IMR-90 (cell line): ENCODE results near the gene SOS1. TPM values are rescaled to one million over a fixed set of nuclear protein-coding genes. Genes with fewer than 3 reads are reported as not detected.

Source experiments
- ATAC-seq: fragments of 200-7000 bp; cut with Tn5 transposase; 2 replicates; pipeline ENCODE4 v1.9.1; 2020; ENCODE audit warnings: low read depth, mild to moderate bottlenecking, moderate library complexity
- BruUV-seq: library from RNA; stranded (reverse); fragments of 400-500 nt; replicated peaks from 2 replicates; lab custom pipeline; 2021; lab: Mats Ljungman, UMichigan
- CTCF ChIA-PET: fragments of 300-600 bp; formaldehyde crosslinking; extraction: SDS; loops from one replicate; lab custom pipeline; 2021; ENCODE audit warnings: antibody characterized with exemption; lab: Yijun Ruan, JAX
- POLR2A ChIA-PET: fragments of 300-600 bp; sonication (Branson Sonifier 250); formaldehyde crosslinking; loops from one replicate; lab custom pipeline; 2022; ENCODE audit warnings: antibody characterized with exemption; ENCODE audit not compliant: unreplicated experiment; lab: Charles Lee
- DNase-seq: peaks from one replicate; pipeline ENCODE4 v3.0.0; 2013
- H2AFZ ChIP-seq: replicated peaks from 2 replicates; pipeline ENCODE3; 2013; ENCODE audit warnings: low read length, mild to moderate bottlenecking; ENCODE audit not compliant: poor library complexity
- H2AK5ac ChIP-seq: 2 replicates; pipeline ENCODE4 v1.6.1; 2013; ENCODE audit warnings: low read depth, low read length, inconsistent platforms
- H2AK9ac ChIP-seq: replicated peaks from 2 replicates; pipeline ENCODE3; 2013; ENCODE audit warnings: mild to moderate bottlenecking, low read depth, low read length, moderate library complexity; ENCODE audit not compliant: poor library complexity
- H2BK120ac ChIP-seq: 2 replicates; pipeline ENCODE4 v1.6.1; 2013; ENCODE audit warnings: low read depth, low read length, inconsistent platforms
- H2BK15ac ChIP-seq: 3 replicates; pipeline ENCODE4 v1.6.1; 2013; ENCODE audit warnings: low read depth, low read length, inconsistent platforms
- H2BK20ac ChIP-seq: 2 replicates; pipeline ENCODE4 v1.6.1; 2013; ENCODE audit warnings: low read depth, mild to moderate bottlenecking, inconsistent platforms, low read length, moderate library complexity
- H2BK5ac ChIP-seq: 2 replicates; pipeline ENCODE4 v1.6.1; 2013; ENCODE audit warnings: mild to moderate bottlenecking, low read depth, low read length, inconsistent platforms; ENCODE audit not compliant: poor library complexity, severe bottlenecking
- H3K14ac ChIP-seq: replicated peaks from 2 replicates; pipeline ENCODE4 v1.6.1; 2013; ENCODE audit warnings: low read depth, low read length, inconsistent platforms
- H3K18ac ChIP-seq: 2 replicates; pipeline ENCODE4 v1.6.1; 2013; ENCODE audit warnings: low read depth, low read length, control low read depth
- H3K23ac ChIP-seq: 2 replicates; pipeline ENCODE4 v1.6.1; 2013; ENCODE audit warnings: low read depth, low read length, inconsistent platforms
- H3K27ac ChIP-seq: 2 replicates; pipeline ENCODE4 v1.5.1; 2013; ENCODE audit warnings: mild to moderate bottlenecking, control low read depth, low read length; ENCODE audit not compliant: insufficient read depth
- H3K27me3 ChIP-seq: 2 replicates; pipeline ENCODE4 v1.6.1; 2013; ENCODE audit warnings: low read length; ENCODE audit not compliant: control insufficient read depth, insufficient read depth
- H3K36me3 ChIP-seq: 2 replicates; pipeline ENCODE4 v1.6.1; 2013; ENCODE audit warnings: low read length, mixed read lengths; ENCODE audit not compliant: control insufficient read depth, insufficient read depth
- H3K4ac ChIP-seq: 2 replicates; pipeline ENCODE4 v1.6.1; 2013; ENCODE audit warnings: low read depth, low read length, inconsistent platforms
- H3K4me1 ChIP-seq: 2 replicates; pipeline ENCODE4 v1.6.1; 2013; ENCODE audit warnings: low read length, mixed read lengths; ENCODE audit not compliant: control insufficient read depth, insufficient read depth
- H3K4me2 ChIP-seq: 2 replicates; pipeline ENCODE4 v1.6.1; 2013; ENCODE audit warnings: low read depth, mild to moderate bottlenecking, control low read depth, low read length, moderate library complexity
- H3K4me3 ChIP-seq: 2 replicates; pipeline ENCODE4 v1.5.1; 2013; ENCODE audit warnings: low read depth, mild to moderate bottlenecking, control low read depth, low read length, moderate library complexity; ENCODE audit not compliant: insufficient read depth
- H3K56ac ChIP-seq: 2 replicates; pipeline ENCODE4 v1.6.1; 2013; ENCODE audit warnings: low read length, inconsistent platforms; ENCODE audit not compliant: insufficient read depth; ENCODE audit errors: extremely low read depth
- H3K79me1 ChIP-seq, 2 experiments: 2 replicates each; pipeline ENCODE4 v1.6.1; 2013; ENCODE audit warnings: low read length in 2 of 2, inconsistent platforms in 1 of 2, low read depth in 1 of 2
- H3K9ac ChIP-seq: 2 replicates; pipeline ENCODE4 v1.6.1; 2013; ENCODE audit warnings: low read depth, low read length, control low read depth
- H3K9me1 ChIP-seq: 2 replicates; pipeline ENCODE4 v1.6.1; 2013; ENCODE audit warnings: low read length, inconsistent platforms; ENCODE audit not compliant: insufficient read depth
- H3K9me3 ChIP-seq: 2 replicates; pipeline ENCODE4 v1.6.1; 2013; ENCODE audit warnings: low read length; ENCODE audit not compliant: control insufficient read depth, insufficient read depth
- H4K20me1 ChIP-seq: 2 replicates; pipeline ENCODE4 v1.6.1; 2013; ENCODE audit warnings: low read length, inconsistent platforms; ENCODE audit not compliant: insufficient read depth
- H4K5ac ChIP-seq: 2 replicates; pipeline ENCODE4 v1.6.1; 2013; ENCODE audit warnings: mild to moderate bottlenecking, low read depth, low read length, control low read depth
- H4K8ac ChIP-seq, 2 experiments: 2 replicates each; pipeline ENCODE4 v1.6.1; 2013; ENCODE audit warnings: low read depth in 2 of 2, low read length in 2 of 2, control low read depth in 1 of 2, inconsistent platforms in 1 of 2
- H4K91ac ChIP-seq: 2 replicates; pipeline ENCODE4 v1.6.1; 2013; ENCODE audit warnings: low read depth, low read length, inconsistent platforms; ENCODE audit not compliant: insufficient read depth
- BHLHE40 ChIP-seq: fragments of 150-350 bp; IDR thresholded peaks from 2 replicates; pipeline ENCODE4 v1.6.1; 2016; ENCODE audit warnings: mild to moderate bottlenecking, low read depth, low read length
- CEBPB ChIP-seq: IDR thresholded peaks from 2 replicates; pipeline ENCODE4 v1.6.1; 2012; ENCODE audit warnings: low read depth, low read length, improper control_type of control experiment
- CHD1 ChIP-seq: IDR thresholded peaks from 2 replicates; pipeline ENCODE4 v1.6.1; 2012; ENCODE audit warnings: low read depth, low read length, improper control_type of control experiment
- FOS ChIP-seq: fragments of 150-350 bp; IDR thresholded peaks from 2 replicates; pipeline ENCODE4 v1.6.1; 2016; ENCODE audit warnings: low read depth, low read length
- MAFK ChIP-seq: IDR thresholded peaks from 2 replicates; pipeline ENCODE4 v1.6.1; 2012; ENCODE audit warnings: low read depth, low read length, improper control_type of control experiment
- MAZ ChIP-seq: IDR thresholded peaks from 2 replicates; pipeline ENCODE4 v1.6.1; 2012; ENCODE audit warnings: low read depth, mild to moderate bottlenecking, low read length, improper control_type of control experiment, moderate library complexity, borderline replicate concordance
- MXI1 ChIP-seq: IDR thresholded peaks from 2 replicates; pipeline ENCODE4 v1.6.1; 2012; ENCODE audit warnings: low read depth, mild to moderate bottlenecking, low read length, moderate library complexity, borderline replicate concordance
- NFE2L2 ChIP-seq: fragments of 150-350 bp; IDR thresholded peaks from 2 replicates; pipeline ENCODE4 v1.6.1; 2016; ENCODE audit warnings: low read depth, mild to moderate bottlenecking, low read length
- POLR2A ChIP-seq: IDR thresholded peaks from 2 replicates; pipeline ENCODE4 v1.6.1; 2012; ENCODE audit warnings: mild to moderate bottlenecking, low read depth, low read length
- RAD21 ChIP-seq: IDR thresholded peaks from 2 replicates; pipeline ENCODE4 v1.6.1; 2012; ENCODE audit warnings: low read length, improper control_type of control experiment
- RCOR1 ChIP-seq: IDR thresholded peaks from 2 replicates; pipeline ENCODE4 v1.6.1; 2012; ENCODE audit warnings: mild to moderate bottlenecking, low read length, improper control_type of control experiment; ENCODE audit not compliant: insufficient replicate concordance
- RFX5 ChIP-seq: IDR thresholded peaks from 2 replicates; pipeline ENCODE4 v1.8.0; 2012; ENCODE audit warnings: low read depth, mild to moderate bottlenecking, low read length, moderate library complexity
- SMC3 ChIP-seq: fragments of 150-350 bp; IDR thresholded peaks from 2 replicates; pipeline ENCODE4 v1.6.1; 2016; ENCODE audit warnings: low read depth, mild to moderate bottlenecking, antibody characterized with exemption, low read length, moderate library complexity
- WGBS, 2 experiments: methylation state at CpG; one replicate each; pipeline versions ENCODE4 v1.1.5 to v1.1.7; 2013; ENCODE audit warnings: missing lambda C conversion rate in 2 of 2; ENCODE audit not compliant: insufficient read length in 1 of 2; ENCODE audit errors: extremely low coverage in 2 of 2; 5-methylcytosine and 5-hydroxymethylcytosine counted together
- dilution Hi-C: fragments of 300-500 bp; cut with HindIII; formaldehyde crosslinking; loops from one replicate; pipeline ENCODE4 v1.14.3; 2018; ENCODE audit warnings: low sequenced_read_pairs; ENCODE audit not compliant: unreplicated experiment
- in situ Hi-C: fragments of 300-500 bp; cut with MboI; formaldehyde crosslinking; loops from 3 replicates; pipeline ENCODE4 v1.14.3; 2019; ENCODE audit warnings: low sequenced_read_pairs, inconsistent platforms, mixed read lengths
- intact Hi-C: fragments of 100-400 bp; cut with micrococcal nuclease; formaldehyde crosslinking; loops from 2 replicates; pipeline ENCODE4 v1.10.0; 2022
- polyA plus RNA-seq, 3 experiments: library from polyadenylated mRNA; depleted of rRNA; stranded (reverse); fragments of >200 nt; gene quantifications; 2 replicates each; pipeline ENCODE4 v1.2.3, GENCODE V29; 2012; ENCODE audit warnings: low replicate concordance in 1 of 3
- total RNA-seq: library from RNA; depleted of rRNA; stranded (reverse); fragments of >200 nt; gene quantifications from 2 replicates; pipeline ENCODE4 v1.2.3, GENCODE V29; 2012
- TF ChIP-seq, protein P1 (sequence below): fragments of 150-350 bp; IDR thresholded peaks from 2 replicates; pipeline ENCODE4 v1.6.1; 2017; ENCODE audit warnings: mild to moderate bottlenecking, antibody characterized with exemption, low read length, low read depth
- TF ChIP-seq, protein P2 (sequence below): fragments of 150-350 bp; IDR thresholded peaks from 2 replicates; pipeline ENCODE4 v1.6.1; 2016; ENCODE audit warnings: low read depth, mild to moderate bottlenecking, low read length, moderate library complexity, borderline replicate concordance
- TF ChIP-seq, protein P3 (sequence below): conservative IDR thresholded peaks from 2 replicates; pipeline ENCODE4 v1.5.1; 2012; ENCODE audit warnings: mild to moderate bottlenecking, low read depth, low read length, improper control_type of control experiment

Gene SOS1
- total and polyA plus RNA-seq, 2 of the 4 experiments (the other 2 are of a cell fraction) = 8.2 to 11.2 TPM

DNA sequence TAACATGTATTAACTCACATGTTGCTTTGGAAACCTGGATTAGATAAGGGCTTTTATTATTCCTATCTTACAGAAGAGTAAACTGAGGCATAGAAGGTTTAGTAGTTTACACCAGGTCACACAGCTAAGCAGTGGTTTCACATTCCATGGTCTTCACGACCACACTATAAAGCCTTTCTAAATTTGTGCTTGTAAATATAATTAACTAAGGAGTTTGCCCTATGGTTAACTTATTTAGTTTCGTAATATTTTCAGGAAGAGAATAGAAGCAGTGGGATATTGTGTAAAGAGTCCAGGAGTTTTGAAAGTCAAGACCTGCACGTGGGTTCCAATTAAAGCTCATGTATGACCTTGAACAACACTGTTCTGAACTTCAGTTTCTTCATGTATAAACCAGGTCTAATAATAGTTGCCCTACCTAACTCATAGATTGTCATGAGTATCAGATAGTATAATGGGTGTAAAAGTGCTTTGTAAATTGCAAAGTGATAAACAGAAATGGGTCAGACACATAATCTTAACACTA is 19.5 kb upstream of the SOS1 start:
- Histone ChIP-seq H2AK9ac (no peak overlapping the region), H2AFZ (no peak overlapping the region), H2BK20ac (no peak overlapping the region), H3K4me2 (no peak overlapping the region), H3K27ac (no peak overlapping the region), H3K23ac (no peak overlapping the region), H4K5ac (no peak overlapping the region), H4K8ac (no peak overlapping the region), H3K9me1 (no peaks in the 10 kb centered on the region), H3K56ac (no peak overlapping the region), H2AK5ac (no peak overlapping the region), H2BK15ac (no peak overlapping the region), H2BK5ac (no peak overlapping the region), H3K4ac (no peak overlapping the region), H3K18ac (no peak overlapping the region; the same call in 1 of the 2 replicates), H3K14ac (no peak overlapping the region), H4K91ac (no peak overlapping the region), H4K20me1 (no peaks in the 10 kb centered on the region), H3K79me1 (no peaks in the 10 kb centered on the region), H3K27me3 (no peaks in the 10 kb centered on the region; the same call in 1 of the 2 replicates), H2BK120ac (no peak overlapping the region), H3K36me3 (no peaks in the 10 kb centered on the region), H3K9ac (no peak overlapping the region), H3K4me1 (no peaks in the 10 kb centered on the region), H3K4me3 (no peak overlapping the region), H3K9me3 (no peaks in the 10 kb centered on the region)
- in situ Hi-C loops = no loop called here
- intact Hi-C loops = no loop called here
- BruUV-seq = no TSS peak
- DNase-seq (no peak), ATAC-seq (no peak)
- POLR2A ChIA-PET = no interaction called here
- no CpG with 5 or more reads among the region's 3 CpGs for WGBS, 2 experiments
- no peak for TF ChIP-seq SMC3
- TF ChIP-seq, protein P1, sequence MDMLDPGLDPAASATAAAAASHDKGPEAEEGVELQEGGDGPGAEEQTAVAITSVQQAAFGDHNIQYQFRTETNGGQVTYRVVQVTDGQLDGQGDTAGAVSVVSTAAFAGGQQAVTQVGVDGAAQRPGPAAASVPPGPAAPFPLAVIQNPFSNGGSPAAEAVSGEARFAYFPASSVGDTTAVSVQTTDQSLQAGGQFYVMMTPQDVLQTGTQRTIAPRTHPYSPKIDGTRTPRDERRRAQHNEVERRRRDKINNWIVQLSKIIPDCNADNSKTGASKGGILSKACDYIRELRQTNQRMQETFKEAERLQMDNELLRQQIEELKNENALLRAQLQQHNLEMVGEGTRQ = no peak
- TF ChIP-seq, protein P2, sequence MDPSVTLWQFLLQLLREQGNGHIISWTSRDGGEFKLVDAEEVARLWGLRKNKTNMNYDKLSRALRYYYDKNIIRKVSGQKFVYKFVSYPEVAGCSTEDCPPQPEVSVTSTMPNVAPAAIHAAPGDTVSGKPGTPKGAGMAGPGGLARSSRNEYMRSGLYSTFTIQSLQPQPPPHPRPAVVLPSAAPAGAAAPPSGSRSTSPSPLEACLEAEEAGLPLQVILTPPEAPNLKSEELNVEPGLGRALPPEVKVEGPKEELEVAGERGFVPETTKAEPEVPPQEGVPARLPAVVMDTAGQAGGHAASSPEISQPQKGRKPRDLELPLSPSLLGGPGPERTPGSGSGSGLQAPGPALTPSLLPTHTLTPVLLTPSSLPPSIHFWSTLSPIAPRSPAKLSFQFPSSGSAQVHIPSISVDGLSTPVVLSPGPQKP = no peak
- no peak for TF ChIP-seq CEBPB
- TF ChIP-seq BHLHE40 = no peak
- TF ChIP-seq, protein P3, sequence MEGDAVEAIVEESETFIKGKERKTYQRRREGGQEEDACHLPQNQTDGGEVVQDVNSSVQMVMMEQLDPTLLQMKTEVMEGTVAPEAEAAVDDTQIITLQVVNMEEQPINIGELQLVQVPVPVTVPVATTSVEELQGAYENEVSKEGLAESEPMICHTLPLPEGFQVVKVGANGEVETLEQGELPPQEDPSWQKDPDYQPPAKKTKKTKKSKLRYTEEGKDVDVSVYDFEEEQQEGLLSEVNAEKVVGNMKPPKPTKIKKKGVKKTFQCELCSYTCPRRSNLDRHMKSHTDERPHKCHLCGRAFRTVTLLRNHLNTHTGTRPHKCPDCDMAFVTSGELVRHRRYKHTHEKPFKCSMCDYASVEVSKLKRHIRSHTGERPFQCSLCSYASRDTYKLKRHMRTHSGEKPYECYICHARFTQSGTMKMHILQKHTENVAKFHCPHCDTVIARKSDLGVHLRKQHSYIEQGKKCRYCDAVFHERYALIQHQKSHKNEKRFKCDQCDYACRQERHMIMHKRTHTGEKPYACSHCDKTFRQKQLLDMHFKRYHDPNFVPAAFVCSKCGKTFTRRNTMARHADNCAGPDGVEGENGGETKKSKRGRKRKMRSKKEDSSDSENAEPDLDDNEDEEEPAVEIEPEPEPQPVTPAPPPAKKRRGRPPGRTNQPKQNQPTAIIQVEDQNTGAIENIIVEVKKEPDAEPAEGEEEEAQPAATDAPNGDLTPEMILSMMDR = no peak
- TF ChIP-seq NFE2L2 = no peak
- no peak for TF ChIP-seq FOS
- no peak for TF ChIP-seq RFX5
- no peak for TF ChIP-seq MAZ
- no peak for TF ChIP-seq MAFK
- no peak for TF ChIP-seq RCOR1
- no peak for TF ChIP-seq CHD1
- TF ChIP-seq RAD21 = no peak
- no peak for TF ChIP-seq MXI1
- no peak for TF ChIP-seq POLR2A
- CTCF ChIA-PET = no interaction called here
- dilution Hi-C loops = no loop called here
